NT2/D1 (cell line): ENCODE measurements around the gene PBX1.

ENCODE experiments used
- YY1 ChIP-seq: IDR thresholded peaks from 2 replicates; pipeline ENCODE4 v1.6.1; 2011; ENCODE audit not compliant: insufficient read length, insufficient read depth
- ZNF274 ChIP-seq: IDR thresholded peaks from 2 replicates; pipeline ENCODE4 v1.6.1; 2011; ENCODE audit warnings: mild to moderate bottlenecking, low read depth, low read length

DNA sequence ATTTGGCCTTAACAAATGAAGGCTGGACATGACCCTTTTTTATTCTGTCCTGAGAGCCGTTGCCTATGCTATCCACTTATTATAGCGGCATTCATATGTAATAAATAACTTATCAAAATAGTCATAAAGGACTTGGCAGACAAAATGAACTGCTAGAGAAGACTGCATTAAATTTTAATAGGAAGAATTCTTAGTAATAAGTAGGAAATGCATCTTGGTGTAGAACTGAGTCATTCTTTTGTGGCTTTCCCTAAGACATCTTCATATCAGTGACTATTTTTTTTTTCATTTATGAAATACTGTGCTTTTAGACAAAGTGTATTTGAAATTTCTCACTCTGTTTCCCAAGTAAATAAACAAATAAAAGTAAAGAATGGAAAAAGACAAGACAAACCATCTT, 45.6 kb downstream of the PBX1 start:
- TF ChIP-seq YY1, result no peak
- TF ChIP-seq ZNF274, result no peak
